Esophagus squamous epithelium (tissue), 4 donors: ENCODE results near the gene CHST1.

Experiments used
- CTCF ChIP-seq, 6 experiments: fragments of 450-650 bp in 4 of 6; fragments of 200-600 bp in 2 of 6; sonication (generic) in 2 of 6; IDR thresholded peaks; one replicate each; pipeline ENCODE4 v1.5.1; 2016 to 2019; ENCODE audit warnings: antibody characterized with exemption in 6 of 6, mild to moderate bottlenecking in 4 of 6, moderate library complexity in 4 of 6
- POLR2A ChIP-seq, 4 donors: fragments of 450-650 bp; IDR thresholded peaks; one replicate each; pipeline ENCODE4 v1.6.1; 2017; ENCODE audit warnings: antibody characterized with exemption in 4 of 4, mild to moderate bottlenecking in 4 of 4, moderate library complexity in 3 of 4

- TF ChIP-seq CTCF (IDR thresholded peaks at IDR 0.05) (no peak), POLR2A (IDR thresholded peaks at IDR 0.05) (no peak)
Measured at GRCh38 chr11:45660729-45661438, 4.5 kb downstream of the CHST1 start.
